Omental fat pad (tissue), 4 donors: Measurements from ENCODE around the gene SLAIN1. TPM values are rescaled to one million over a fixed set of nuclear protein-coding genes. Genes with fewer than 3 reads are reported as not detected.
"Not testable (repeated sequence)": the region's sequence is repeated elsewhere in the genome, so short reads cannot be mapped to it uniquely, and the experiment has no call there.

Experiments
- ATAC-seq: fragments of 150-250 bp; one replicate; pipeline ENCODE4 v1.9.1; 2016; ENCODE audit warnings: mild to moderate bottlenecking, moderate library complexity; ENCODE audit not compliant: low FRiP score
- DNase-seq: peaks from one replicate; pipeline ENCODE4 v3.0.0-alpha.2; 2019; ENCODE audit warnings: low spot score
- CTCF ChIP-seq, 3 donors: fragments of 450-650 bp; IDR thresholded peaks; one replicate each; pipeline ENCODE4 v1.5.1; 2016 to 2017; ENCODE audit warnings: antibody characterized with exemption in 3 of 3, mild to moderate bottlenecking in 3 of 3, moderate library complexity in 2 of 3
- total RNA-seq, 4 donors: library from RNA; depleted of rRNA; stranded (reverse); fragments of >200 nt; gene quantifications; one replicate each; pipeline ENCODE4 v1.1.0, GENCODE V29; 2016

Gene SLAIN1
- 1 to 10 TPM; 1.3 to 9.8 (median 4.9) TPM for total RNA-seq

GRCh38 chr13:77697217-77698103 is at the start of gene SLAIN1:
SLAIN1 (plus strand) TSS chr13:77697687; CDS start chr13:77697914, 227 bp downstream.
- DNase-seq: no peak
- no peak for TF ChIP-seq CTCF (IDR thresholded peaks at IDR 0.05)
- ATAC-seq: peak; percentile 92

- no peak for TF ChIP-seq CTCF (IDR thresholded peaks at IDR 0.05)
- DNase-seq (no peak), ATAC-seq (no peak)
Observed at GRCh38 chr13:77650409-77650808, 47.1 kb upstream of the SLAIN1 start.

GRCh38 chr13:77653301-77653700 is 44.2 kb upstream of the SLAIN1 start:
- no peak for TF ChIP-seq CTCF (IDR thresholded peaks at IDR 0.05)
- ATAC-seq (no peak), DNase-seq (no peak)

GRCh38 chr13:77660016-77660415 is 37.5 kb upstream of the SLAIN1 start:
- ATAC-seq, DNase-seq: not testable (repeated sequence)

- ATAC-seq: no peak
- no peak for DNase-seq
- no peak for TF ChIP-seq CTCF (IDR thresholded peaks at IDR 0.05)
Observed at GRCh38 chr13:77660841-77661250, 36.6 kb upstream of the SLAIN1 start.

- not testable (repeated sequence) for ATAC-seq, DNase-seq
Observed at GRCh38 chr13:77662301-77662700, 35.2 kb upstream of the SLAIN1 start.

GRCh38 chr13:77662831-77663230 is 34.7 kb upstream of the SLAIN1 start:
- not testable (repeated sequence) for ATAC-seq, DNase-seq

- no peak for ATAC-seq
- no peak for TF ChIP-seq CTCF (IDR thresholded peaks at IDR 0.05)
- DNase-seq: no peak
Observed at GRCh38 chr13:77674852-77675251, 22.6 kb upstream of the SLAIN1 start.
